Heart left ventricle (tissue), 16 donors: ENCODE results near the gene DOCK4. TPM values are rescaled to one million over a fixed set of nuclear protein-coding genes. Genes with fewer than 3 reads are reported as not detected.

Source experiments
- ATAC-seq, 4 donors: fragments of 200-7000 bp; cut with Tn5 transposase; one replicate each; pipeline ENCODE4 v1.9.1; 2020 to 2022; ENCODE audit warnings: moderate library complexity in 4 of 4, mild to moderate bottlenecking in 3 of 4, moderate number of reproducible peaks in 1 of 4
- DNase-seq, 5 donors: peaks; one replicate each; pipeline ENCODE4 v3.0.0-alpha.2; 2020
- H3K27ac ChIP-seq, 12 donors: fragments of 200-600 bp; sonication (generic) in 4 of 12; one replicate each; pipeline versions ENCODE4 v1.5.0 to v1.8.0; 2016 to 2022; ENCODE audit warnings: mild to moderate bottlenecking in 2 of 12
- H3K27me3 ChIP-seq, 9 donors: fragments of 200-600 bp; sonication (generic) in 2 of 9; one replicate each; pipeline versions ENCODE4 v1.5.1 to v1.8.0; 2016 to 2022; ENCODE audit warnings: mild to moderate bottlenecking in 3 of 9
- H3K36me3 ChIP-seq, 9 donors: fragments of 200-600 bp; sonication (generic) in 2 of 9; one replicate each; pipeline versions ENCODE4 v1.5.0 to v1.8.0; 2018 to 2022; ENCODE audit warnings: mild to moderate bottlenecking in 2 of 9
- H3K4me1 ChIP-seq, 12 donors: fragments of 200-600 bp; sonication (generic) in 4 of 12; one replicate each; pipeline versions ENCODE4 v1.5.0 to v1.8.0; 2016 to 2022; ENCODE audit warnings: mild to moderate bottlenecking in 3 of 12
- H3K4me3 ChIP-seq, 12 donors: fragments of 200-600 bp; sonication (generic) in 4 of 12; one replicate each; pipeline versions ENCODE4 v1.5.0 to v1.8.0; 2017 to 2022; ENCODE audit warnings: mild to moderate bottlenecking in 9 of 12, moderate library complexity in 4 of 12
- H3K9me3 ChIP-seq, 12 donors: fragments of 200-600 bp; sonication (generic) in 4 of 12; one replicate each; pipeline versions ENCODE4 v1.5.0 to v1.8.0; 2016 to 2022; ENCODE audit warnings: mild to moderate bottlenecking in 1 of 12
- POLR2A ChIP-seq, 2 donors: fragments of 450-650 bp; IDR thresholded peaks; one replicate each; pipeline ENCODE4 v1.6.1; 2017; ENCODE audit warnings: antibody characterized with exemption in 2 of 2, mild to moderate bottlenecking in 2 of 2, moderate library complexity in 2 of 2
- WGBS, 4 donors: extraction: QIAGEN DNeasy Blood & Tissue Kit in 2 of 4; methylation state at CpG; one replicate each; pipeline versions ENCODE4 v1.1.5 to v1.1.7; 2013 to 2018; 5-methylcytosine and 5-hydroxymethylcytosine counted together
- intact Hi-C, 10 donors: fragments of 100-400 bp; cut with DNase I; formaldehyde crosslinking; loops; one replicate each; pipeline versions ENCODE4 v1.11.1 to v1.14.2; 2022
- polyA plus RNA-seq, 2 donors: library from polyadenylated mRNA; stranded (reverse); fragments of 200-250 nt; gene quantifications; one replicate each; pipeline ENCODE4 v1.2.3, GENCODE V29; 2013
- total RNA-seq, 9 donors: library from RNA; depleted of rRNA in 2 of 9; stranded (reverse); fragments of >200 nt in 2 of 9; fragmentation: NEBNext Ultra II Directional in 3 of 9; extraction: Animal tissue kit (Norgen Biotek cat#: 25700) in 3 of 9; gene quantifications; one replicate each; pipeline versions ENCODE4 v1.1.0 to v1.2.4, GENCODE V29; 2016 to 2023
- TF ChIP-seq, protein P1 (sequence below), 12 donors: fragments of 200-600 bp; sonication (generic) in 4 of 12; IDR thresholded peaks; one replicate each; pipeline versions ENCODE4 v1.5.0 to v1.8.0; 2018 to 2022; ENCODE audit warnings: antibody characterized with exemption in 12 of 12, mild to moderate bottlenecking in 5 of 12
- donor health status: ischemic (EF 13 %, LVEDD 7.1; RV severe dilation, severe dysfunction).
- donor health status: healthy with polysubstance abuse.
- donor health status: DM: no; HTN: yes; CAD: no.
- donor health status: DM: no; HTN: no; CAD: no.
- donor health status: ischemic (EF 25% LVEDD 6.9; RV normal size, moderate dysfunction).
- donor health status: ischemic (EF 25% LVEDD 5.7; RV mildly dilated, moderate dysfunction).
- donor health status: healthy.
- donor health status: DM: yes; HTN: yes; CAD: no.
- donor health status: ischemic (EF 35%, LVEDD 5.7; RV mildly dilated, moderate dysfunction).
- donor health status: nonischemic (EF 11% LVEDD 7.7; RV severe dilation, severe dysfunction).
- donor health status: DM: yes; HTN: yes; CAD: no.
- donor health status: PGD.
- donor health status: ischemic (EF 29% LVEDD 5.4; RV normal size, mild dysfunction).
- donor health status: nonischemic (EF 23%, LVEDD 6.1; RV moderate dilation, normal function).

The DOCK4 gene
- total and polyA plus RNA-seq, 11 donors: 5.1 to 40.8 (median 13.1) TPM

DNA sequence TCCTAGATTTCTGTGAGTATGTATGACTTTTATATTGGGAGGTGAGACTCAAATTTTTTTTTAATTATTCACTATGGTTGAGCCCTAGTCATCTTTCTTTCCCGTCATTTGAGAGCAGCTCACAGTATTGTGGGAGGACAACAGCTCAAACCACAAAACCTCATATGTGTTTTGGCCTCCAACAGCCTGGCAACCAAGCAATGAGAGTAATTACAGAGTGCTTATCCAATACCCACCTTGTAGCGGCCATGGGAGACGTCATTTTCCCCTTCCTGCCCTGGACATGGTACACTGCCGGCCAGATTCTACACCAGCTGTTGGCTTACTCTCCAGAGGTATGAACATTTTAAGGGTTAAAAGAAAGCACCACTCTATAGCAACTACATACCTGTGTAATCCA lies 49.1 kb downstream of the DOCK4 start:
- H3K4me3 ChIP-seq: no peak overlapping the region
- H3K36me3 ChIP-seq: no peaks in the 10 kb centered on the region
- H3K9me3 ChIP-seq: no peaks in the 10 kb centered on the region
- no peaks in the 10 kb centered on the region for H3K27me3 ChIP-seq
- WGBS, 4 donors: 57 to 68% (median 61%) methylated on average over 4 of the region's 4 CpGs
- intact Hi-C loops: no loop called here
- DNase-seq: no peak
- no peak overlapping the region for H3K27ac ChIP-seq
- H3K4me1 ChIP-seq: peaks cover 1 to 33% (median 23%) of the 10 kb centered on the region in 12 donors
- TF ChIP-seq, protein P1, sequence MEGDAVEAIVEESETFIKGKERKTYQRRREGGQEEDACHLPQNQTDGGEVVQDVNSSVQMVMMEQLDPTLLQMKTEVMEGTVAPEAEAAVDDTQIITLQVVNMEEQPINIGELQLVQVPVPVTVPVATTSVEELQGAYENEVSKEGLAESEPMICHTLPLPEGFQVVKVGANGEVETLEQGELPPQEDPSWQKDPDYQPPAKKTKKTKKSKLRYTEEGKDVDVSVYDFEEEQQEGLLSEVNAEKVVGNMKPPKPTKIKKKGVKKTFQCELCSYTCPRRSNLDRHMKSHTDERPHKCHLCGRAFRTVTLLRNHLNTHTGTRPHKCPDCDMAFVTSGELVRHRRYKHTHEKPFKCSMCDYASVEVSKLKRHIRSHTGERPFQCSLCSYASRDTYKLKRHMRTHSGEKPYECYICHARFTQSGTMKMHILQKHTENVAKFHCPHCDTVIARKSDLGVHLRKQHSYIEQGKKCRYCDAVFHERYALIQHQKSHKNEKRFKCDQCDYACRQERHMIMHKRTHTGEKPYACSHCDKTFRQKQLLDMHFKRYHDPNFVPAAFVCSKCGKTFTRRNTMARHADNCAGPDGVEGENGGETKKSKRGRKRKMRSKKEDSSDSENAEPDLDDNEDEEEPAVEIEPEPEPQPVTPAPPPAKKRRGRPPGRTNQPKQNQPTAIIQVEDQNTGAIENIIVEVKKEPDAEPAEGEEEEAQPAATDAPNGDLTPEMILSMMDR (IDR thresholded peaks at IDR 0.05): no peak
- TF ChIP-seq POLR2A (IDR thresholded peaks at IDR 0.05): no peak
- ATAC-seq: no peak

DNA sequence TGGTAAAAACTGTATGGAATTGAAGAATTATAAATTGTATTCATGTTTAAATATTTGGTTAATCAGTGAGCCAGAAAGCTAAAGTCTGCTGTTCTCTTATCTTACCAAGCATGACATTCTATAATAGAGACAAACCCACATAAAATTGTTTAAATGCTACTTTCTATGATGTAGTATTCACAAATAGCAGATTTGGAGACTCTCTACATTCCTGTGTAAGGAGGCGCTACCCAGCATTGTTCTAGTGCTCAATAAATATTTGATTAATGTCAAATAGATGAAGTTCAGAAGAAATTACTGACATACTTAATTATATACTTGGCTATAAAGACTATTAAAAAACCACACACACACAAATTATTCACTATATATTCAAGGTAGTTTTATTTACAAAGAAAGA lies 49.8 kb downstream of the DOCK4 start:
- Histone ChIP-seq H3K36me3 (no peaks in the 10 kb centered on the region), H3K4me1 (peaks cover 0 to 26% (median 16%) of the 10 kb centered on the region in 12 donors), H3K27ac (no peak overlapping the region), H3K4me3 (no peak overlapping the region), H3K9me3 (no peaks in the 10 kb centered on the region), H3K27me3 (no peaks in the 10 kb centered on the region)
- intact Hi-C loops: no loop called here
- WGBS, 4 donors: 97 to 100% (median 99%) methylated on average over 1 of the region's 1 CpG
- DNase-seq (no peak), ATAC-seq (no peak)
- no peak for TF ChIP-seq POLR2A (IDR thresholded peaks at IDR 0.05)
- TF ChIP-seq, protein P1 (IDR thresholded peaks at IDR 0.05): no peak

DNA sequence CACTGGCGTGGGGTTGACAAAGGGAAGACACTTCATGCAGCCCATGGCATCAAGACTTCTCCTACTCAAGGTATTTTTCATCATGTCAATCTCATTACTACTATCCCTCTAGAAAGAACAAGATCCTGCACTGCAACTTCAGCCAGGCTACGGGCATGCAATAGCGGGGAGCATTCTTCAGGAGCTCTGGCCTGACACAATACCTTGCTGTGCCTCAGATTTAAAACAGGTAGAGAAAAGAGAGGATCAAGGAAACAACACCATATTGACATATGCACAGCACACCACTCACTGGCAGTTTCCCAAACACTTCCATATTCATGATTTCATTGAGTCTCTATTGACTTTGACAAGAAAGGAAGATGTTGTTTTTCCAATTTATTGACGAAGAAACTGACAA lies 51.5 kb downstream of the DOCK4 start:
- Histone ChIP-seq H3K27ac (no peak overlapping the region), H3K9me3 (no peaks in the 10 kb centered on the region), H3K27me3 (no peaks in the 10 kb centered on the region), H3K4me3 (no peak overlapping the region), H3K36me3 (no peaks in the 10 kb centered on the region), H3K4me1 (peaks cover 0 to 12% (median 1%) of the 10 kb centered on the region in 12 donors)
- 64 to 90% (median 73%) methylated on average over 4 of the region's 4 CpGs for WGBS, 4 donors
- TF ChIP-seq, protein P1 (IDR thresholded peaks at IDR 0.05): no peak
- TF ChIP-seq POLR2A (IDR thresholded peaks at IDR 0.05): no peak
- intact Hi-C loops: no loop called here
- ATAC-seq (no peak), DNase-seq (no peak)

DNA sequence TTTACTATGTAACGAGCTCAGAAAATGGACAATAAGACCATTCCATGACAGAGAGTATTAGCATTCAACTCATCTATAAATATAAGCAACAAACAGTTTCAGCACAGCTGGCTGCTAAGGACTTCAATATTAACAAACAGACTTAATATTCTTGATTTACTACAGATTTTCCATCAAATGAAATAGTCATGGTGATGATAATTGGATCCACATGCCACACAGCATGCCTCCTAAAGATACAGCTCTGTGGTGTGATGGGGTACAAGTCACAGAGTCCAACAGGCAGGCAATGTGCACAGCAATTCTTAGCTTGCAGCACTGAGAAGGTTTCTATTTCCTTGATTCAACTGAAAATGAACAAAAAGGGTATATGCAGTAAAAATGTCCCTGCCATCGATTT lies 54.0 kb downstream of the DOCK4 start:
- Histone ChIP-seq H3K4me1 (peaks cover 0 to 15% (median 0%) of the 10 kb centered on the region in 12 donors), H3K9me3 (no peaks in the 10 kb centered on the region), H3K4me3 (no peak overlapping the region), H3K27ac (no peak overlapping the region), H3K27me3 (no peaks in the 10 kb centered on the region), H3K36me3 (no peaks in the 10 kb centered on the region)
- no peak for ATAC-seq
- no peak for DNase-seq
- WGBS, 4 donors: 91 to 98% (median 92%) methylated on average over 2 of the region's 2 CpGs
- intact Hi-C loops: no loop called here
- TF ChIP-seq, protein P1 (IDR thresholded peaks at IDR 0.05): no peak
- TF ChIP-seq POLR2A (IDR thresholded peaks at IDR 0.05): no peak
